OCI-LY7 (cell line): ENCODE data around the gene ADGRF3.

Experiments
- CTCF ChIP-seq: fragments of 200-600 bp; sonication (generic); conservative IDR thresholded peaks from 2 replicates; pipeline ENCODE4 v1.5.1; 2014; ENCODE audit warnings: mild to moderate bottlenecking, antibody characterized with exemption, low read length, moderate library complexity, mixed read lengths
- EZH2phosphoT487 ChIP-seq: fragments of 200-600 bp; sonication (generic); IDR thresholded peaks from 2 replicates; pipeline ENCODE4 v1.6.1; 2018; ENCODE audit warnings: low read depth, borderline replicate concordance, mild to moderate bottlenecking, mixed run types, antibody characterized with exemption, low read length, moderate library complexity, mixed read lengths

DNA sequence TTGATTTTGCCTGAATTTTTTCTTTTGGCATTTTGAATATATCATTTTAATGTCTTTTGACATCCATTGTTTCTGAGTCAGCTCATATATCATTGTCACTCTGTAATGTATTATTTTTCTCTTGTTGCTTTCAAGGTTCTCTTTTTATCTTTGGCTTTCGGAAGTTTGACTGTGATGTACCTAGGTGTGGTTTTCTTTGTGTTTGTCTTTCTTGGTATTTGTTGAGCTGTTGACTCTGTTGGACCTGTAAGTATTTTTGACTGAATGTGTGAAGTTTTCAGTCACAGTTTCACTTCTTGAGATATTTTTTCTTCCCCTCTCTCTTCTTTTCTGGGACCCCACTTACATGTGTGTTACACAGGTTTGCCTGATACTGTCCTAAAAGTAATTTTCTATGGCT lies 30.2 kb upstream of the ADGRF3 start:
- no peak for TF ChIP-seq CTCF
- TF ChIP-seq EZH2phosphoT487 = no peak
